WTC11 (cell line): ENCODE results near the gene CHADL. TPM values are rescaled to one million over a fixed set of nuclear protein-coding genes. Genes with fewer than 3 reads are reported as not detected.

Experiments used
- ATAC-seq: fragments of 200-7000 bp; cut with Tn5 transposase; 2 replicates; pipeline ENCODE4 v1.10.0; 2021; ENCODE audit warnings: mild to moderate bottlenecking, moderate library complexity
- CTCF ChIA-PET: fragments of 300-600 bp; sonication (Branson Sonifier 250); formaldehyde crosslinking; loops from one replicate; lab custom pipeline; 2021; ENCODE audit warnings: antibody characterized with exemption; lab: Charles Lee
- POLR2A ChIA-PET: fragments of 350-600 bp; sonication (Branson Sonifier 250); formaldehyde crosslinking; loops from one replicate; lab custom pipeline; 2021; ENCODE audit warnings: antibody characterized with exemption; lab: Charles Lee
- DNase-seq: peaks from one replicate; pipeline ENCODE4 v3.0.0; 2021; ENCODE audit warnings: low spot score
- H3K27ac Mint-ChIP-seq: 2 replicates; pipeline ENCODE4 v1.8.0; 2021; ENCODE audit warnings: mixed read lengths
- H3K27me3 Mint-ChIP-seq: 2 replicates; pipeline ENCODE4 v1.8.0; 2021; ENCODE audit warnings: low read depth, mild to moderate bottlenecking, moderate library complexity, mixed read lengths
- H3K36me3 Mint-ChIP-seq: 2 replicates; pipeline ENCODE4 v1.8.0; 2021; ENCODE audit warnings: mixed read lengths
- H3K4me1 Mint-ChIP-seq: 2 replicates; pipeline ENCODE4 v1.8.0; 2022; ENCODE audit warnings: mixed read lengths
- H3K4me3 Mint-ChIP-seq: 2 replicates; pipeline ENCODE4 v1.8.0; 2021; ENCODE audit warnings: mild to moderate bottlenecking, moderate library complexity, mixed read lengths
- H3K9me3 Mint-ChIP-seq: 2 replicates; pipeline ENCODE4 v1.8.0; 2021; ENCODE audit warnings: mixed read lengths
- AR ChIP-seq: fragments of 250-450 bp; sonication (Bioruptor Pico); IDR thresholded peaks from 2 replicates; pipeline ENCODE4 v1.9.0; 2021; ENCODE audit warnings: mild to moderate bottlenecking
- ARID4B ChIP-seq: sonication (generic); formaldehyde crosslinking; IDR thresholded peaks from 2 replicates; pipeline ENCODE4 v1.8.0; 2023; ENCODE audit warnings: missing genetic modification reagents, mild to moderate bottlenecking, borderline replicate concordance
- ATF2 ChIP-seq: sonication (generic); formaldehyde crosslinking; IDR thresholded peaks from 2 replicates; pipeline ENCODE4 v1.8.1; 2022; ENCODE audit warnings: low read depth, missing genetic modification reagents, borderline replicate concordance
- ATF6 ChIP-seq: sonication (generic); formaldehyde crosslinking; IDR thresholded peaks from 2 replicates; pipeline ENCODE4 v1.8.1; 2023; ENCODE audit warnings: mild to moderate bottlenecking, missing genetic modification reagents
- CBFB ChIP-seq: sonication (generic); formaldehyde crosslinking; IDR thresholded peaks from 2 replicates; pipeline ENCODE4 v1.8.1; 2022; ENCODE audit warnings: mild to moderate bottlenecking, low read depth, missing genetic modification reagents
- CDX4 ChIP-seq: fragments of 250-450 bp; sonication (Bioruptor Pico); IDR thresholded peaks from 2 replicates; pipeline ENCODE4 v1.9.0; 2021; ENCODE audit warnings: moderate library complexity, mild to moderate bottlenecking, inconsistent platforms, borderline replicate concordance
- GABPB1 ChIP-seq: sonication (generic); formaldehyde crosslinking; IDR thresholded peaks from 2 replicates; pipeline ENCODE4 v1.8.1; 2023; ENCODE audit warnings: mild to moderate bottlenecking, missing genetic modification reagents
- HMGXB4 ChIP-seq: sonication (generic); formaldehyde crosslinking; IDR thresholded peaks from 2 replicates; pipeline ENCODE4 v1.8.1; 2023; ENCODE audit warnings: mild to moderate bottlenecking, moderate library complexity, missing genetic modification reagents
- MAX ChIP-seq: sonication (generic); formaldehyde crosslinking; IDR thresholded peaks from 2 replicates; pipeline ENCODE4 v1.8.0; 2022; ENCODE audit warnings: mild to moderate bottlenecking, missing genetic modification reagents
- NFE2L1 ChIP-seq: sonication (generic); formaldehyde crosslinking; IDR thresholded peaks from 2 replicates; pipeline ENCODE4 v1.8.1; 2023; ENCODE audit warnings: missing genetic modification reagents
- PRRX2 ChIP-seq: fragments of 250-450 bp; sonication (Bioruptor Pico); IDR thresholded peaks from 2 replicates; pipeline ENCODE4 v1.8.0; 2021; ENCODE audit warnings: mild to moderate bottlenecking
- RELA ChIP-seq: sonication (generic); formaldehyde crosslinking; IDR thresholded peaks from 2 replicates; pipeline ENCODE4 v1.8.1; 2022; ENCODE audit warnings: missing genetic modification reagents, mild to moderate bottlenecking, borderline replicate concordance
- SMAD3 ChIP-seq: sonication (generic); formaldehyde crosslinking; IDR thresholded peaks from 2 replicates; pipeline ENCODE4 v1.8.0; 2022; ENCODE audit warnings: missing genetic modification reagents, mild to moderate bottlenecking, borderline replicate concordance
- TCF7 ChIP-seq: sonication (generic); formaldehyde crosslinking; IDR thresholded peaks from 2 replicates; pipeline ENCODE4 v1.8.0; 2022; ENCODE audit warnings: mild to moderate bottlenecking, low read depth, missing genetic modification reagents, moderate library complexity
- TEAD1 ChIP-seq: sonication (generic); formaldehyde crosslinking; IDR thresholded peaks from 2 replicates; pipeline ENCODE4 v1.8.0; 2022; ENCODE audit warnings: mild to moderate bottlenecking, missing genetic modification reagents
- TEAD4 ChIP-seq: sonication (generic); formaldehyde crosslinking; IDR thresholded peaks from 2 replicates; pipeline ENCODE4 v1.8.0; 2022; ENCODE audit warnings: mild to moderate bottlenecking, missing genetic modification reagents
- ZBTB21 ChIP-seq: sonication (generic); formaldehyde crosslinking; IDR thresholded peaks from 2 replicates; pipeline ENCODE4 v1.8.1; 2023; ENCODE audit warnings: mild to moderate bottlenecking, missing genetic modification reagents, borderline replicate concordance
- ZNF263 ChIP-seq: sonication (generic); formaldehyde crosslinking; IDR thresholded peaks from 2 replicates; pipeline ENCODE4 v1.8.1; 2022; ENCODE audit warnings: low read depth, mild to moderate bottlenecking, moderate library complexity, missing genetic modification reagents
- ZNF423 ChIP-seq: fragments of 250-450 bp; sonication (Bioruptor Pico); IDR thresholded peaks from 2 replicates; pipeline ENCODE4 v2.1.2; 2022; ENCODE audit warnings: mild to moderate bottlenecking, moderate library complexity
- total RNA-seq: library from RNA; stranded (reverse); gene quantifications from 3 replicates; pipeline ENCODE4 v1.2.3, GENCODE V29; 2021

The CHADL gene
- total RNA-seq, 1 experiment from 2014 or later: 1.2 TPM

- peak; percentile 93 for DNase-seq
- POLR2A ChIA-PET: interaction anchor here (0.8 to 2.1 kb wide), 8 partner anchors 9 to 286 kb away, joined by 3 to 7 read pairs (median 6); partner anchors contain the start of genes RBX1 and TEF
- Mint-ChIP-seq H3K27me3 (no peaks in the 10 kb centered on the region; the same call in none of the 2 replicates), H3K9me3 (peaks cover 3% of the 10 kb centered on the region; the same call in 1 of the 2 replicates), H3K27ac (no peak overlapping the region), H3K4me1 (peaks cover 16% of the 10 kb centered on the region), H3K36me3 (no peaks in the 10 kb centered on the region), H3K4me3 (peak overlapping the region; percentile 63; the same call in 1 of the 2 replicates)
- ATAC-seq: peak; percentile 47
- CTCF ChIA-PET: interaction anchor here (0.6 to 3.9 kb wide), 60 partner anchors 8 to 554 kb away, joined by 3 to 87 read pairs (median 5); partner anchors contain the start of genes RANGAP1, RBX1, ST13 and TEF
- TF ChIP-seq ATF2 (CRISPR knock-in tag): no peak
- no peak for TF ChIP-seq NFE2L1 (CRISPR knock-in tag)
- TF ChIP-seq ZNF263 (CRISPR knock-in tag): 0 out of 2 replicates have a peak, but pooled peaks have one; percentile 22
- no peak for TF ChIP-seq ATF6 (CRISPR knock-in tag)
- TF ChIP-seq TCF7 (CRISPR knock-in tag): peak; percentile 78; the same call in 1 of the 2 replicates
- TF ChIP-seq RELA: peak; percentile 78; the same call in 1 of the 2 replicates
- no peak for TF ChIP-seq ZNF423 (CRISPR knock-in tag)
- TF ChIP-seq TEAD4 (CRISPR knock-in tag): no peak
- TF ChIP-seq TEAD1 (CRISPR knock-in tag): peak; percentile 77; the same call in 1 of the 2 replicates
- no peak for TF ChIP-seq CDX4 (CRISPR knock-in tag)
- TF ChIP-seq SMAD3: 0 out of 2 replicates have a peak, but pooled peaks have one; percentile 37
- TF ChIP-seq CBFB (CRISPR knock-in tag): peak; percentile 12; the same call in 1 of the 2 replicates
- TF ChIP-seq MAX (CRISPR knock-in tag): peak; percentile 55; the same call in 1 of the 2 replicates
- no peak for TF ChIP-seq GABPB1
- TF ChIP-seq HMGXB4 (CRISPR knock-in tag): peak; percentile 86
- TF ChIP-seq ZBTB21 (CRISPR knock-in tag): peak; percentile 13; the same call in 1 of the 2 replicates
- TF ChIP-seq ARID4B (CRISPR knock-in tag): no peak
- no peak for TF ChIP-seq PRRX2 (CRISPR knock-in tag)
- no peak for TF ChIP-seq AR
Observed at GRCh38 chr22:41237707-41238569, 2.8 kb downstream of the CHADL start.
